A673 (cell line): ENCODE results near the gene DTNA. TPM values are rescaled to one million over a fixed set of nuclear protein-coding genes. Genes with fewer than 3 reads are reported as not detected.

Experiments used
- BruUV-seq: library from RNA; stranded (reverse); fragments of 400-500 nt; replicated peaks from 2 replicates; lab custom pipeline; 2021; lab: Mats Ljungman, UMichigan
- CTCF ChIA-PET: fragments of 300-600 bp; sonication (Branson Sonifier 250); formaldehyde crosslinking; loops from one replicate; lab custom pipeline; 2022; ENCODE audit warnings: antibody characterized with exemption; lab: Charles Lee
- POLR2A ChIA-PET: fragments of 300-600 bp; sonication (Branson Sonifier 250); formaldehyde crosslinking; loops from one replicate; lab custom pipeline; 2022; ENCODE audit warnings: antibody characterized with exemption; ENCODE audit not compliant: low non-redundant PET; lab: Charles Lee
- DNase-seq: peaks from one replicate; pipeline ENCODE4 v3.0.0-alpha.2; 2015; ENCODE audit warnings: low spot score
- H3K27ac ChIP-seq: fragments of 200-600 bp; sonication (generic); 2 replicates; pipeline ENCODE4 v1.5.1; 2016; ENCODE audit warnings: mixed run types, low read depth, mild to moderate bottlenecking, mixed read lengths, antibody characterized with exemption, low read length; ENCODE audit not compliant: poor library complexity, severe bottlenecking
- H3K27me3 ChIP-seq: fragments of 200-600 bp; sonication (generic); replicated peaks from 2 replicates; pipeline ENCODE4 v1.6.1; 2017; ENCODE audit warnings: mixed run types, low read depth, mild to moderate bottlenecking, mixed read lengths, antibody characterized with exemption, low read length; ENCODE audit not compliant: insufficient read depth, poor library complexity
- H3K36me3 ChIP-seq: fragments of 200-600 bp; sonication (generic); 2 replicates; pipeline ENCODE4 v1.6.1; 2016; ENCODE audit warnings: mixed run types, mild to moderate bottlenecking, mixed read lengths, antibody characterized with exemption, low read length; ENCODE audit not compliant: insufficient read depth, poor library complexity, severe bottlenecking
- H3K4me1 ChIP-seq: fragments of 200-600 bp; sonication (generic); 2 replicates; pipeline ENCODE4 v1.6.1; 2017; ENCODE audit warnings: mixed run types, mild to moderate bottlenecking, mixed read lengths, antibody characterized with exemption, low read length; ENCODE audit not compliant: insufficient read depth, poor library complexity, severe bottlenecking
- H3K4me3 ChIP-seq: fragments of 200-600 bp; sonication (generic); 2 replicates; pipeline ENCODE4 v1.5.1; 2016; ENCODE audit warnings: low read depth, mixed run types, mild to moderate bottlenecking, mixed read lengths, low read length; ENCODE audit not compliant: poor library complexity, severe bottlenecking
- H3K9me3 ChIP-seq: fragments of 200-600 bp; sonication (generic); 2 replicates; pipeline ENCODE4 v1.6.1; 2016; ENCODE audit warnings: mixed run types, low read depth, mild to moderate bottlenecking, mixed read lengths, antibody characterized with exemption, low read length; ENCODE audit not compliant: poor library complexity, severe bottlenecking
- EZH2 ChIP-seq: fragments of 200-600 bp; sonication (generic); IDR thresholded peaks from 2 replicates; pipeline ENCODE4 v1.6.1; 2017; ENCODE audit warnings: borderline replicate concordance, low read depth, mild to moderate bottlenecking, mixed read lengths, antibody characterized with exemption, low read length; ENCODE audit not compliant: poor library complexity, severe bottlenecking
- intact Hi-C: fragments of 100-400 bp; cut with micrococcal nuclease; formaldehyde crosslinking; loops from one replicate; pipeline ENCODE4 v1.10.0; 2022; ENCODE audit not compliant: unreplicated experiment
- total RNA-seq: library from RNA; stranded (reverse); gene quantifications from 2 replicates; pipeline ENCODE4 v1.2.3, GENCODE V29; 2021
- TF ChIP-seq, protein P1 (sequence below): fragments of 300-800, 200-600 bp; sonication (generic); conservative IDR thresholded peaks from 2 replicates; pipeline ENCODE4 v1.5.1; 2017; ENCODE audit warnings: low read depth, mild to moderate bottlenecking, antibody characterized with exemption, low read length, moderate library complexity, mixed read lengths

DTNA gene
- total RNA-seq, 1 experiment from 2014 or later: 18.6 TPM

GRCh38 chr18:34771958-34772357, 61.9 kb downstream of the DTNA start:
- DNase-seq: no peak
- H3K36me3 ChIP-seq: no peaks in the 10 kb centered on the region
- no peak for TF ChIP-seq EZH2
- TF ChIP-seq, protein P1, sequence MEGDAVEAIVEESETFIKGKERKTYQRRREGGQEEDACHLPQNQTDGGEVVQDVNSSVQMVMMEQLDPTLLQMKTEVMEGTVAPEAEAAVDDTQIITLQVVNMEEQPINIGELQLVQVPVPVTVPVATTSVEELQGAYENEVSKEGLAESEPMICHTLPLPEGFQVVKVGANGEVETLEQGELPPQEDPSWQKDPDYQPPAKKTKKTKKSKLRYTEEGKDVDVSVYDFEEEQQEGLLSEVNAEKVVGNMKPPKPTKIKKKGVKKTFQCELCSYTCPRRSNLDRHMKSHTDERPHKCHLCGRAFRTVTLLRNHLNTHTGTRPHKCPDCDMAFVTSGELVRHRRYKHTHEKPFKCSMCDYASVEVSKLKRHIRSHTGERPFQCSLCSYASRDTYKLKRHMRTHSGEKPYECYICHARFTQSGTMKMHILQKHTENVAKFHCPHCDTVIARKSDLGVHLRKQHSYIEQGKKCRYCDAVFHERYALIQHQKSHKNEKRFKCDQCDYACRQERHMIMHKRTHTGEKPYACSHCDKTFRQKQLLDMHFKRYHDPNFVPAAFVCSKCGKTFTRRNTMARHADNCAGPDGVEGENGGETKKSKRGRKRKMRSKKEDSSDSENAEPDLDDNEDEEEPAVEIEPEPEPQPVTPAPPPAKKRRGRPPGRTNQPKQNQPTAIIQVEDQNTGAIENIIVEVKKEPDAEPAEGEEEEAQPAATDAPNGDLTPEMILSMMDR: no peak
- no TSS peak for BruUV-seq
- ChIA-PET POLR2A (no interaction called here), CTCF (no interaction called here)
- H3K4me1 ChIP-seq: no peaks in the 10 kb centered on the region
- H3K4me3 ChIP-seq: no peak overlapping the region
- intact Hi-C loops: no loop called here
- no peaks in the 10 kb centered on the region for H3K9me3 ChIP-seq
- H3K27ac ChIP-seq: no peak overlapping the region
- no peaks in the 10 kb centered on the region for H3K27me3 ChIP-seq

DNA sequence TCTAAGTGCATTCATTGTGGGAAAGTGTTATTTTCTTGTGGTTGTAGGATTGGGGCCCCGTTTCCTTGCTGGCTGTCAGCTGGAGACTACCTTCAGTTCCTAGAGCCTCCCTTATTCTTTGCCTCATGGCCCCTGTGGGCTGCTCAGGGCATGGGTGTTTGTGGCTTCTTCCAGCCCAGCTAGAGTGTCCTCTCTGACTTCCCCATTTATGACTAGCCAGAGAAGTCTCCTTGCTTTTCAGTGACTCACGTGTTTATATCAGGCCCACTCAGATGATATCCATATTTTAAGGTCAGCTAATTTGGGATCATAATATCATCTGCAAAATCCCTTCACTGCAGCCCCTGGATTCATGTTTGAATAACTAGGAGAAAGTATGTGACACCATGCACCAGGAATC, 62.8 kb downstream of the DTNA start:
- TF ChIP-seq, protein P1: no peak
- no peak for TF ChIP-seq EZH2
- ChIA-PET POLR2A (no interaction called here), CTCF (no interaction called here)
- H3K9me3 ChIP-seq: no peaks in the 10 kb centered on the region
- no TSS peak for BruUV-seq
- no peak overlapping the region for H3K4me3 ChIP-seq
- intact Hi-C loops: no loop called here
- no peaks in the 10 kb centered on the region for H3K4me1 ChIP-seq
- no peaks in the 10 kb centered on the region for H3K36me3 ChIP-seq
- H3K27me3 ChIP-seq: no peaks in the 10 kb centered on the region
- no peak overlapping the region for H3K27ac ChIP-seq
- DNase-seq: no peak

DNA sequence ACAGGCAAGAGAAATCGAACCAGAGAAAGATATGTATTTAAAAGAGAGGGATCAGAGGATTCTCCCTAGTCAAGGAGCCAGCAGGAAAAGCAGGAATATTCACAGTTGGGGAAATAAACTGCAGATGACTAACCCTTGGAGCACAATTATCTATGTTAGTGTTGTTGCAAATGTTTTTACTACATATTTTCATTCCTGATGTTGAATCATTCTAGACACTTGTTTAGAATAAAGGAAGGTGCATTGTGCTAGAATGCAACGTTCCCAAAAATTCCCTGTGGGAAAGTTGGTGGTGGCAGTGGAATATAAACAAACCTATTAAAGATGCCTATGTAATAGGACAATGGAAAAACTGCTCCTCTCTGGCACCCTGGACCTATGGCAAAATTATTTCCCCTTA, 63.3 kb downstream of the DTNA start:
- POLR2A ChIA-PET: no interaction called here
- BruUV-seq: no TSS peak
- no peak for DNase-seq
- Histone ChIP-seq H3K36me3 (no peaks in the 10 kb centered on the region), H3K27me3 (no peaks in the 10 kb centered on the region), H3K4me1 (no peaks in the 10 kb centered on the region), H3K4me3 (no peak overlapping the region), H3K27ac (no peak overlapping the region), H3K9me3 (no peaks in the 10 kb centered on the region)
- intact Hi-C loops: no loop called here
- CTCF ChIA-PET: no interaction called here
- TF ChIP-seq EZH2: no peak
- TF ChIP-seq, protein P1: no peak
